ENCODE data around the gene INPPL1.

GRCh38 chr11:72240461-72241290 is 16.1 kb downstream of the INPPL1 start:
- no peak for TF ChIP-seq CTCF (conservative IDR thresholded peaks at IDR 0.05; ENCODE audit: low read length)
- TF ChIP-seq EZH2phosphoT487 (IDR thresholded peaks at IDR 0.05; ENCODE audit: borderline replicate concordance, low read depth, low read length) = no peak
